Mesothelial cell of epicardium (in vitro differentiated cells): ENCODE results near the gene TXNL1. TPM values are rescaled to one million over a fixed set of nuclear protein-coding genes. Genes with fewer than 3 reads are reported as not detected.
A peak's percentile ranks its signal among the peaks of the same experiment; 100 is the strongest.

ENCODE experiments used
- DNase-seq, 2 experiments: peaks; one replicate each; pipeline ENCODE4 v3.0.0; 2021; ENCODE audit warnings: low spot score in 2 of 2; ENCODE audit not compliant: unreplicated experiment in 2 of 2
- H3K27ac Mint-ChIP-seq: 2 replicates; pipeline ENCODE4 v1.8.0; 2021; ENCODE audit warnings: mixed read lengths
- H3K27me3 Mint-ChIP-seq: 2 replicates; pipeline ENCODE4 v1.8.0; 2021; ENCODE audit warnings: low read depth, mixed read lengths
- H3K36me3 Mint-ChIP-seq: 2 replicates; pipeline ENCODE4 v1.8.0; 2021; ENCODE audit warnings: mixed read lengths
- H3K4me1 Mint-ChIP-seq: 2 replicates; pipeline ENCODE4 v1.8.0; 2021; ENCODE audit warnings: mixed read lengths
- H3K4me3 Mint-ChIP-seq: 2 replicates; pipeline ENCODE4 v1.8.0; 2021; ENCODE audit warnings: mild to moderate bottlenecking, moderate library complexity, mixed read lengths
- H3K9me3 Mint-ChIP-seq: 2 replicates; pipeline ENCODE4 v1.8.0; 2021; ENCODE audit warnings: mixed read lengths
- total RNA-seq: library from RNA; stranded (reverse); gene quantifications from 3 replicates; pipeline ENCODE4 v1.2.1, GENCODE V29; 2021
- TF ChIP-seq, protein P1 (sequence below): fragments of 200-600 bp; sonication (generic); IDR thresholded peaks from one replicate; pipeline ENCODE4 v1.5.0; 2021; ENCODE audit warnings: antibody characterized with exemption; ENCODE audit not compliant: unreplicated experiment

The TXNL1 gene
- total RNA-seq, 1 donor from 2014 or later = 76.9 TPM

DNA sequence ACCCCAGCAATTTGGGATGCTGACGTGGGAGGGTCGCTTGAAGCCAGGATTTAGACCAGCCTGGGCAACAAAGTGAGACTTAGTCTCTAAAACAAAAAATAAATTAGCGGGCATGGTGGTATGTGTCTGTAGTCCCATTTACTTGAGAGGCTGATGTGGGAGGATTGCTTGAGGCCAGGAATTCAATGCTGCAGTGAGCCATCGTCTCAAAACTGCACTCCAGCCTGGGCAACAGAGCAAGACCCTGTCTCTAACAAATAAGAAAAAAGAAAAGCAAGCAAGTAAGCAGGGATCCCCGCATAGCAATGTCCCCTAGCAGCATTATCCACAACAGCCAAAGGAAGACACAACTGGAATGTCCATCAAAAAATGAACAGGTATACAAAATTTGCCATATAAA, 3.4 kb downstream of the TXNL1 start:
- no peak for DNase-seq
- TF ChIP-seq, protein P1, sequence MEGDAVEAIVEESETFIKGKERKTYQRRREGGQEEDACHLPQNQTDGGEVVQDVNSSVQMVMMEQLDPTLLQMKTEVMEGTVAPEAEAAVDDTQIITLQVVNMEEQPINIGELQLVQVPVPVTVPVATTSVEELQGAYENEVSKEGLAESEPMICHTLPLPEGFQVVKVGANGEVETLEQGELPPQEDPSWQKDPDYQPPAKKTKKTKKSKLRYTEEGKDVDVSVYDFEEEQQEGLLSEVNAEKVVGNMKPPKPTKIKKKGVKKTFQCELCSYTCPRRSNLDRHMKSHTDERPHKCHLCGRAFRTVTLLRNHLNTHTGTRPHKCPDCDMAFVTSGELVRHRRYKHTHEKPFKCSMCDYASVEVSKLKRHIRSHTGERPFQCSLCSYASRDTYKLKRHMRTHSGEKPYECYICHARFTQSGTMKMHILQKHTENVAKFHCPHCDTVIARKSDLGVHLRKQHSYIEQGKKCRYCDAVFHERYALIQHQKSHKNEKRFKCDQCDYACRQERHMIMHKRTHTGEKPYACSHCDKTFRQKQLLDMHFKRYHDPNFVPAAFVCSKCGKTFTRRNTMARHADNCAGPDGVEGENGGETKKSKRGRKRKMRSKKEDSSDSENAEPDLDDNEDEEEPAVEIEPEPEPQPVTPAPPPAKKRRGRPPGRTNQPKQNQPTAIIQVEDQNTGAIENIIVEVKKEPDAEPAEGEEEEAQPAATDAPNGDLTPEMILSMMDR = no peak
- no peak overlapping the region for H3K4me3 Mint-ChIP-seq
- H3K9me3 Mint-ChIP-seq = peaks cover 8% of the 10 kb centered on the region
- H3K36me3 Mint-ChIP-seq = peaks cover 15% of the 10 kb centered on the region
- H3K27me3 Mint-ChIP-seq = no peaks in the 10 kb centered on the region
- peaks cover 32% of the 10 kb centered on the region for H3K4me1 Mint-ChIP-seq
- H3K27ac Mint-ChIP-seq = peak overlapping the region; percentile 27

DNA sequence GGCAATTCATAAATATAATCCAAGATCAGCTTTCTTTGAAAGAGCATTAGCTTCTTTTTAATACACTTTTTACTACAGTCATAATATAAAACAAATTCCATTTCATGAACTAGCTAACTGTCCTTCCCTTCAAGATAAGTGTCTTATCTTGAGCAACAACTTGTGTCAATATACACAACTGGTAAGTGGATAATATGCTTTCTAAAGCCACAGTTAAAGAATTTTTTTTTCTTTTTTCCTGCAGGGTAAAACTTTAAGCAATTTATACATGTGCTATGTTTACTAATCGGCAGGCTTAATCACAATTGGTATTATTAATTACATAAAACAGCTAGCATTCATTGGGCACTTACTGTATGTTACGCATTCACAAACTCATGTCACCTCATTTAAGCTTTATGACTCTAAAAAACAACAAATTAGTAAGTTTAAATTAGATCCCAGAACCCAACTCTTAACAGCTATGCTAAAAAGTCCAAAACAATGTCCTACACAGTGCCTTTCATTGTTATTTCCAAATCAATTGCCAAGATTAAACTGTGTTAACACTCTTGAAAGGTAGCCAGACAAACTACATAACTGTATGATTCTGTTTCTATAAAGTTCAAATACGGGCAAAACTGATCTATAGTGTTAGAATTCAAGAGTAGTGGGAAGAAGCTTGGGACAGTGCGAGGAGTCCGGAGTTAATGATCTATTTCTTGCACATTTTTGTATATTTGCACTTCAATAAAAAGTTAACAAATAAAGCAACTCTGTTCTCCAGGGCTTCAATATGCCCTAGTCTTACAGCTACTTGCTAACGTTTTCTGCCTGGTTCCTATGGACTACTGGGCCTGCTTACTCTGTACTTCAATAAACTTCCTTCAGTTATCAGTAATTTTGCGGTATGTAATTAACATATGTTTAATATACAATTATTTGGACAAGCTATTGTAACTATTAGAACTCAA, 6.0 kb downstream of the TXNL1 start:
- peaks cover 26% of the 10 kb centered on the region for H3K4me1 Mint-ChIP-seq
- peaks cover 16% of the 10 kb centered on the region for H3K36me3 Mint-ChIP-seq
- no peak overlapping the region for H3K27ac Mint-ChIP-seq
- no peak for DNase-seq
- no peaks in the 10 kb centered on the region for H3K9me3 Mint-ChIP-seq
- no peaks in the 10 kb centered on the region for H3K27me3 Mint-ChIP-seq
- TF ChIP-seq, protein P1 = no peak
- H3K4me3 Mint-ChIP-seq = no peak overlapping the region

DNA sequence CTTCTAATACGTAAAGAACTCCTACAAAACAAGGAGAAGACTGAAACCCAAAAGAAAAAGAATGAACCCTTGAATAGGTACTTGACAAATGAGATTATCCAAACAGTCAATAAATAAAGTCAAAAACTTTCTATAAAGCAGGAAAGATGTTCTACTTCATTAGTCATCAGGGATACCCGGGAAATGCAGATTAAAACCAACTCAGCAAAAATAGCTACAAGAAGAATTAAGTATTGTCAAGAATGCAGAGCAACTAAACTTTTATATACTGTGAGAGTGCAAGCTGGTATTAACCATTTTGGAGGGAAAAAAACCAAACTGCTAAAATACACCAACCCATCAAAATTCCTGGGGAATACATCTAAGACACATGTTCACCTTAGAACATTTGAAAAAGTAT, 10.4 kb downstream of the TXNL1 start:
- TF ChIP-seq, protein P1 = no peak
- no peaks in the 10 kb centered on the region for H3K9me3 Mint-ChIP-seq
- H3K36me3 Mint-ChIP-seq = peaks cover 6% of the 10 kb centered on the region
- no peak overlapping the region for H3K4me3 Mint-ChIP-seq
- H3K27ac Mint-ChIP-seq = no peak overlapping the region
- peaks cover 2% of the 10 kb centered on the region for H3K4me1 Mint-ChIP-seq
- no peaks in the 10 kb centered on the region for H3K27me3 Mint-ChIP-seq
- no peak for DNase-seq

DNA sequence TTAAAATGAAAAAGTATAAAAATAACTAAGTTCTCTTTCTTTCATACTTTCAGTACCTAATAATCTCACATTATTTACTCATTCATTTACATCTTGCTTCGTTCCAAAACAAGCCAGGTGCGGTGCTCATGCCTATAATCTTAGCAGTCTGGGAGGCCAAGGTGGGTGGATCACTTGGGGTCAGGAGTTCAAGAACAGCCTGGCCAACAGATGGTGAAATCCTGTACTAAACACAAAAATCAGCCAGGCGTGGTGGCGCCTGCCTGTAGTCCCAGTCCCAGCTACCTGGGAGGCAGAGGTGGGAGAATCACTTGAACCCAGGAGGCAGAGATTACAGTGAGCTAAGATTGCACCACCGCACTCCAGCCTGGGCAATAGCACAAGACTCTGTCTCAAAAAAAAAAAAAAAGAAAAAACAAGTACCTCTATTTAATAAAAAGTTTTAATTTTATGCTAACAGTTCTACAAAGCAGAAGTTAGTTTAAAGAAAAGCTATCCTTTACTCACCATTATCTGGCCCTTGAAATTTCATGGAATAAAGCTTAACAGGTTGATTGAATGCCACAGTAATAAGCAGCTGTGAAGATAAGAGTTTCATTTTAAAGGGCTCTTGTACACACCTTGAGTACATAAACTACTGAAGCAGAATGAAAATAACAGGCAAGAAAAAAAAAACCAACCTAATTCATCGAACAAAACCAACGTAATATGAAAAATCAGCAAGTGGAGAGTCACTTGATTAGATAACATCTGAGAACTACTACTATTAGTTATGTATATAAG, 22.5 kb downstream of the TXNL1 start:
- peak overlapping the region; percentile 15 for H3K27ac Mint-ChIP-seq
- no peaks in the 10 kb centered on the region for H3K9me3 Mint-ChIP-seq
- peaks cover 48% of the 10 kb centered on the region for H3K36me3 Mint-ChIP-seq
- DNase-seq = no peak
- no peaks in the 10 kb centered on the region for H3K4me1 Mint-ChIP-seq
- H3K27me3 Mint-ChIP-seq = no peaks in the 10 kb centered on the region
- TF ChIP-seq, protein P1 = no peak
- no peak overlapping the region for H3K4me3 Mint-ChIP-seq

DNA sequence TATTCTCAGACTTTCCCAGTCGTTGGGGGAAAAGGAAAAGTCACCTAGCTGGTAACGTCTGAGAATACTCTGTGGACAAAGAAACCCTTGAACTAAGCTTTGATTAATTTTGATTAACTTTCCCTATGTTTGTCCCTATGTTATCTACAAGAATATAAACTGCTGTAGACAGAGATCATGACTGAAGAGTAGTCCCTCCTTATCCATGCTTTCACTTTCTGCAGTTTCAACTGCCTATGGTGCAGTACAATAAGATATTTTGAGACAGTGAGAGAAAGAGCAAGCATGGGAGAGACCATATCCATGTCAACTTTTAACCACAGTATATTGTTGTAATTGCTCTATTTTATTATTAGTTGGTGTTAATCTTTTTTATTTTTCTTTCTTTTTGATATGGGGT, 31.8 kb downstream of the TXNL1 start:
- peaks cover 32% of the 10 kb centered on the region for H3K36me3 Mint-ChIP-seq
- no peak overlapping the region for H3K4me3 Mint-ChIP-seq
- no peaks in the 10 kb centered on the region for H3K4me1 Mint-ChIP-seq
- no peaks in the 10 kb centered on the region for H3K9me3 Mint-ChIP-seq
- TF ChIP-seq, protein P1 = no peak
- no peak for DNase-seq
- no peaks in the 10 kb centered on the region for H3K27me3 Mint-ChIP-seq
- no peak overlapping the region for H3K27ac Mint-ChIP-seq
